Stimulated activated CD4-positive, alpha-beta T cell treated with anti-CD3 and anti-CD28 coated beads, Interleukin-4, amount 100 ng/mL, for 24 hours (primary cell): ENCODE measurements around the gene SPDYE9.
"Not testable (repeated sequence)": the region's sequence is repeated elsewhere in the genome, so short reads cannot be mapped to it uniquely, and the experiment has no call there.

Source experiments
- DNase-seq: peaks from one replicate; pipeline ENCODE4 v3.0.0-alpha.2; 2020

SPDYE9 gene, protein sequence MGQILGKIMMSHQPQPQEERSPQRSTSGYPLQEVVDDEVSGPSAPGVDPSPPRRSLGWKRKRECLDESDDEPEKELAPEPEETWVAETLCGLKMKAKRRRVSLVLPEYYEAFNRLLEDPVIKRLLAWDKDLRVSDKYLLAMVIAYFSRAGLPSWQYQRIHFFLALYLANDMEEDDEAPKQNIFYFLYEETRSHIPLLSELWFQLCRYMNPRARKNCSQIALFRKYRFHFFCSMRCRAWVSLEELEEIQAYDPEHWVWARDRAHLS

DNA sequence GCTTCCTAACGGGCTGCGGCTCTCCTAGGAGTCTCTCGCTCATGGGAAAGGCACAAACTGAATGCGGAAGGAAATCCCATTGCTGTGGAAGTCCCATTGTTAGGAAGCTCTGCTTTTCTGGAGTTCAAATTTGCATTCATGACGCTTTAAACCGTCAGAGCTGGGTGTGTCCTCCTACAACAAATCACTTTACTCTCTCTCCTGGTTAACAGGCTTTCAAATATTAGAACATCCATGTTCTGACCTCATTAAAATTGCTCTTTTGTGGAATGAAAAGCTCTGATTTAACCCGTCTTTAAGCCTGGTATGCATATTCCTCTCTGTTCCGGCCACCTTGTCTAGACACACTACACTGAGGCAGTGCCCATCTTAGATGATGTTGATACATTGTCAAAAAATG lies at the start of gene SPDYE9:
SPDYE9 (minus strand) TSS at position 101 of the 400 bp plus-strand sequence. CDS start 1,800 bp downstream, outside the sequence.
- DNase-seq: not testable (repeated sequence)

GRCh38 chr7:73134866-73135265 lies 49.0 kb upstream of the SPDYE9 start:
- DNase-seq: not testable (repeated sequence)

DNA sequence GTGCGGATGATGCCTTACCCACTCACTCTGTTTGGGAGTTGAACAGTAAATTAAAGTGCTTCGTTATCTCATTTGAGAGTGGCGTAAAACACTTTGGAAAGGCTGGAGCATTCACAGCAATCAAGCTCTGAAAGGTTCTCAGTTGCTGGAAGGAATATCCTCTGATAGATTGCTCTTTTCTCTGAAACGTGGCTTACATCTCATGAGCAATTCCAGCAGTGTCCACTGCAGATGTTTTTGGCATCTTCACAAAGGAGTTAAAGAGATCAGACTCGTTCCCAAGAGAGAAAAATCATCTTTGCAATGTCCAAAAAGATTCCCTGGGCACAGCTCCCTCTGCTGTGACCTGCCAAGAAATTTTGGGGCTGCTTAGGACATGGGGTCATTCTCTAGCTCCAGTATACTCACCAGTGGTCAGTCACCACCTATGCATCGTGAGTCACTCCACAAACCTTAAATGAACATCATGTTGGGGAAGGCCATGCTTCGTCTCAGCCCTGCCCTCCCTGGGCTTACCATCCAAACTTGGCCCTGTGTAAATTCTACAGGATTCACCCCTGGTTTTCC lies 46.9 kb upstream of the SPDYE9 start:
- DNase-seq: not testable (repeated sequence)

DNA sequence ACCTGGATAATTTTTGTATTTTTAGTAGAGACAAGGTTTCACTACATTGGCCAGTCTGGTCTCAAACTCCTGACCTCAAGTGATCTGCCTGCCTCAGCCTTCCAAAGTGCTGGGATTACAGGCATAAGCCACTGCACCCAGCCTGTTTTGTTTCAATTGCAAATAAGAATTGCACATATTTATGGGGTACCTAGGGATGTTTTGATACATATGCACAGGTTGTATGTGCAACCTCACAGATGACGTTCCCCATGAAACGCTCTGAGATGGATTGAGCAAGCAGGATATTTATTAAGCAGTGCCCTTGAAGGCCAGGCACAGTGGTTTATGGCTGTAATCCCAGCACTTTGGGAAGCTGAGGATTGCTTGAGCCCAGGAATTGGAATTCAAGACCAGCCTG lies 44.8 kb upstream of the SPDYE9 start:
- not testable (repeated sequence) for DNase-seq

DNA sequence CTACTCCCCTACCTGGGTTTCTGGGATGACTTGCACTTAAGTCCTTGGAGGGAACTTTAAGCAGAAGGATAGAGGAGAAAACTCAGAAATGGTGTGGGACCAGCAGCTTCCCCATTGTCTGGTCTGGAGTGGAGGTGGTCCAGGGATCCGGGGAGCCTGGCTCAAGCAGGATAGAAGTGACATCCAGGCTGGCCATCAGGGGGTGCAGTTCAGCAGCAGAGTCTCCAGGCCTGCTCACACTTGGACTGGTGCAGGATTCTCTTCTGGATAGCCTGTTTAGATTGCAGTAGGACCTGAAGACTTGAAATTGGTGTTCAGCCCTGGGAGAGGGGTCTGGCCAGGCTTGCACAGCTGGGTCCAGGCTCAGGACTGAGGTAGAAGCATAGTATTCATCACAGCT lies 38.3 kb upstream of the SPDYE9 start:
- DNase-seq: not testable (repeated sequence)

DNA sequence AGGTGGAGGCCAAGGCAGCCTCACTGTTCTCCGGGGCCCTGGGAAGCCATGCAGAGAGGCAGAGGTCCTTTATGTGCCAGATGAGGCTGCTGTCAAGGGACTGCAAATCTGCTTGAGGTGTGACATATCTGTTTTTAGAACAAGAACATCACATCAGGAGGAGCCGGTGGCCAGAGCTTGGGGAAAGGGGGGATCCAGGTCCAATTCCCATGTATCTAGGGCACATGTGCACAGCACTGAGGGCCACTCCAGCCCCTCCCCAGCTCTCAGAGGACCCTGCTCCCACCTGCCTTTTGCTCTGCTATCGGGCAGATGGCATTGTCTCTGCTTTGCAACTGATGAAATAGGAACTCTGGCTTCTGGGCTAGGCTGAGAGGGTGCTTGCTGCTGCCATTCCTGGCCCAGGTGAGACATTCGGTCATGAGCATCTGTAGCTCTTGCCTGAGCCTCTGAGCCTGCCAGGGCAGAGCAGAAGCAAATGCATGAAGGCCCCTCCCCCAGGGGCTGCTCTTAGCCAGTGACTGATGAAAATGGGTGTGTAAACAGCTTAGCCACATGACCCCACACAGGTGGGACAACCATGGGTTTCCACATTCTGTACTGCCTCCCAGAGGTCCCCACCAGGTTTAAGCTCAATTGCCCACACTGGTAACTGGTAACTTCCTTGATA lies 37.1 kb upstream of the SPDYE9 start:
- DNase-seq: not testable (repeated sequence)

GRCh38 chr7:73118155-73118554 lies 32.3 kb upstream of the SPDYE9 start:
- DNase-seq: not testable (repeated sequence)

DNA sequence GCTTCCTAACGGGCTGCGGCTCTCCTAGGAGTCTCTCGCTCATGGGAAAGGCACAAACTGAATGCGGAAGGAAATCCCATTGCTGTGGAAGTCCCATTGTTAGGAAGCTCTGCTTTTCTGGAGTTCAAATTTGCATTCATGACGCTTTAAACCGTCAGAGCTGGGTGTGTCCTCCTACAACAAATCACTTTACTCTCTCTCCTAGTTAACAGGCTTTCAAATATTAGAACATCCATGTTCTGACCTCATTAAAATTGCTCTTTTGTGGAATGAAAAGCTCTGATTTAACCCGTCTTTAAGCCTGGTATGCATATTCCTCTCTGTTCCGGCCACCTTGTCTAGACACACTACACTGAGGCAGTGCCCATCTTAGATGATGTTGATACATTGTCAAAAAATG lies 28.0 kb downstream of the SPDYE9 start, which contains the start of gene SPDYE11:
SPDYE11 (minus strand) TSS at position 101 of the 400 bp plus-strand sequence. CDS start 1,800 bp downstream, outside the sequence.
- DNase-seq: not testable (repeated sequence)

DNA sequence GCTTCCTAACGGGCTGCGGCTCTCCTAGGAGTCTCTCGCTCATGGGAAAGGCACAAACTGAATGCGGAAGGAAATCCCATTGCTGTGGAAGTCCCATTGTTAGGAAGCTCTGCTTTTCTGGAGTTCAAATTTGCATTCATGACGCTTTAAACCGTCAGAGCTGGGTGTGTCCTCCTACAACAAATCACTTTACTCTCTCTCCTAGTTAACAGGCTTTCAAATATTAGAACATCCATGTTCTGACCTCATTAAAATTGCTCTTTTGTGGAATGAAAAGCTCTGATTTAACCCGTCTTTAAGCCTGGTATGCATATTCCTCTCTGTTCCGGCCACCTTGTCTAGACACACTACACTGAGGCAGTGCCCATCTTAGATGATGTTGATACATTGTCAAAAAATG lies 56.2 kb downstream of the SPDYE9 start, which contains the start of gene SPDYE8:
SPDYE8 (minus strand) TSS at position 101 of the 400 bp plus-strand sequence. CDS start 1,800 bp downstream, outside the sequence.
- DNase-seq: not testable (repeated sequence)
